NCI-H226 (cell line): ENCODE data around the gene OAT.
"Not testable (repeated sequence)": the region's sequence is repeated elsewhere in the genome, so short reads cannot be mapped to it uniquely, and the experiment has no call there.

ENCODE experiments used
- DNase-seq: peaks from one replicate; pipeline ENCODE4 v3.0.0-alpha.2; 2015

Gene OAT

DNA sequence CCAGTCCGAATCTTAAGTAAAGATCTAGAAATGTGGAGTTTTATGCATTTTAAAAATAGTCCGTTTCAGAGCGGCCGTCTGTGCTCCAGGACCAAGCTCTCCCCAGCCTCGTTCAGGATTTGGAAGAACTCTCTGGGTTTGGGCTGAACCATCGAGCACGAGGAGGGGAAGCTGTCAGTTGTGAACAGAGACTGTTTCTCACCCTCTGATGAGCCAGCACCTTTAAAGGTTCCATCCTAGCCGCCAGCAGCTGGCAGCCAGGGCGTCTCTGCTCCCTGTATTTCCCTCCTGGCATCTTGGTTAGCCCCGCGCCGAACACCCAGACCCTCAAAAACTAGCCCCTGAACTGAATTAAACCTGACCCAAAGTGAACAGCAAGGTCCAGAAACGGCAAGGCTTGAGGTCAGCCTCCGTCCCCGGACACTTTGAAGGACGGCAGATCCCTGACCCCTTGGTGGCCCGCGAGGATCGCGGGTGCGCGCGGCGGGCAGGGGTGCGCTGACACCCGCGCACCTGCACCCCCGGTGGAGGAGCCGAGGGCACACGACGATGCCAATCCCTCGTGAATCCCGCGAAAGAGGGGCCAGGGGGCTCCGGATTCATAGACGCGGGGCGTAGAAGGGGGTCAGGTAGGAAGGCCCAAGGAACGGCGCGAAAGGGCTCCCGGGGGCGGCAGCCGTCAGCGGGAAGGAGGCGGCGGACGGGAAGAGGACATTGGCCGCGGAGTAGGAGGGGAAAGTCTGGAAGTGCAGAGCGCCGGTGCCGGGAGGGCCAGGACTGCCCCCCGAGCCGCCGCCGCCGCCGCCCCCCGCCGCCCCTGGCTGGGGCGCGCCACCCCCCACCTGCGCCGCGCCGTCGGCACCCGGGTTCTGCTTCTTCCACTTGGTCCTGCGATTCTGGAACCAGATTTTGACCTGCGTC, 28.4 kb upstream of the OAT start:
- no peak for DNase-seq

DNA sequence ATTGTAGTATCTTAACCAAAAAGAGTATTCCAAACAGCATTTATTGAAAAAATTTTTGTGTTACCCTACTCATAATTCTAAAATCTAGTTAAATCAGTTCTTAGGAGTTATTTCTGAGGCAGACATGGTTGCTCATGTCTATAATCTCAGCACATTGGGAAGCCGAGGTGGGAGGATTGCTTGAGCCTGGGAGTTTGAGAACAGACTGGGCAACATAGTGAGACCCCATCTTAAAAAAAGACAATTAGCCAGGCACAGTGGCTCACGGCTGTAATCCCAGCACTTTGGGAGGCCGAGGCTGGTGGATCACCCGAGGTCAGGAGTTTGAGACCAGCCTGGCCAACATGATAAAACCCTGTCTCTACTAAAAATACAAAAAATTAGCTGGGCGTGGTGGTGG, 23.0 kb upstream of the OAT start:
- DNase-seq, result not testable (repeated sequence)

DNA sequence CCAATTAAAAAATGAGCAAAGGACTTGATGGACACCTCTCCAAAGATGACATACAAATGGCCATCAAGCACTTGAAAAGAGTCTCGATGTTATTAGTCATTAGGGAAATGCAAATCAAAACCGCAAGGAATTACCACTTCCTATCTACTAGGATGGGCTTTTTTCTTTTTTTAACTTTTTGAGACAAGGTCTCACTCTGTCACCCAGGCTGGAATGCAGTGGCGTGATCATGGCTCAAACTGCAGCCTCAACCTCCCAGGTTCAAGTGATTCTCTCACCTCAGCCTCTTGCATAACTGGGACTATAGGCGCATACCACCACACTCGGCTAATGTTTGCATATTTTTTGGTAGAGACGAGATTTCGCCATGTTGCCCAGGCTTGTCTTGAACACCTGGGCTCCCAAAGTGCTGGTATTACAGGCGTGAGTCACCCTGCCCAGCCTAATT, 17.5 kb upstream of the OAT start:
- no peak for DNase-seq

- not testable (repeated sequence) for DNase-seq
These were observed 17.0 kb upstream of the OAT start for GRCh38 chr10:124435683-124436082.

- no peak for DNase-seq
These were observed 14.7 kb upstream of the OAT start for GRCh38 chr10:124433461-124433860.

- no peak for DNase-seq
These were observed 11.4 kb upstream of the OAT start for GRCh38 chr10:124430077-124430476.

DNA sequence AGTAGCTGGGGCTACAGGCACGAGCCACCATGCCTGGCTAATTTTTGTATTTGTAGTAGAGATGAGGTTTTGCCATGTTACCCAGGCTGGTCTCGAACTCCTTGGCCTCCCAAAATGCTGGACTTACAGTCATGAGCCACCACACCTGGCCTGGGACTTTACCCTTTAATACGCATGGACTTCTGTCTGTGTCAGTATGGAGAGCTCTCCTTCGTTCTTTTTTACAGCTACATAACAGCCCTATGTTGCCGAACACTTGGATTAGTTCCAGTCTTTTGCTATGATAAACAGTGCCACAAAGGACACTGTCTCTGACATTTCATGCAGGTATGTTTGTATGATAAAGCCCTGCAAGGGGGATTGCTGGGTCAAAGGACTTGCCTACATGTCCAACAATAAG, 10.9 kb upstream of the OAT start:
- DNase-seq, result no peak

GRCh38 chr10:124428207-124428777, 9.6 kb upstream of the OAT start:
- no peak for DNase-seq

DNA sequence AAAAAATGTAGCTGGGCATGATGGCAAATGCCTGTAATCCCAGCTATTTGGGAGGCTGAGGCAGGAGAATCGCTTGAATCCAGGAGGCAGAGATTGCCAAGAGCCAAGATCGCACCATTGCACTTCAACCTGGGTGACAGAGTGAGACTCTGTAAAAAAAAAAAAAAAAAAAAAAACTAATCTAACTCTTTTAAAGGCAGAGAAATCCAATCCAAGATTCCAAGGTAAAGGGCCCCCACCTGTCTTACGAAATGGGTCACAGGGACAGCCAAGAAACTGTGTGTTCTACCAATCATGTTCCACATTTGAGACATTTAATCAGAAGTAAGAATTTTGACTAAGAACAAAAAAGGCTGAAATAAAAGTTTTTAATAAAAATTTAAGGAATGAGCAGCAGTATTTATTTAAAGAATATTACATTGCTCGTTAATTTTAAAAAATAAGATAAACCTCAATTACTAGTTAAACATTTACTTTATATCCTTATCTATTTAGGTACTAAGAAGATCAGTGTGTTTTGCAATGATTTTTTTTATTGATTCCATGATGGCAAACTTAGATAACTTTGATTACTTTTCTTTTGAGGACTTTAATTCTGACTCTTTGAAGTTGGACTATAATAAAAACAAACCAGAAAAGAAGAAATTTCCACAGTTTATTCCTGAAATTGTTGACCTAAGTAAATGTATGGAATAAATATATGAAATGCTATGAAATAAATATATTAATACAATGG, 6.7 kb upstream of the OAT start:
- DNase-seq, result no peak

DNA sequence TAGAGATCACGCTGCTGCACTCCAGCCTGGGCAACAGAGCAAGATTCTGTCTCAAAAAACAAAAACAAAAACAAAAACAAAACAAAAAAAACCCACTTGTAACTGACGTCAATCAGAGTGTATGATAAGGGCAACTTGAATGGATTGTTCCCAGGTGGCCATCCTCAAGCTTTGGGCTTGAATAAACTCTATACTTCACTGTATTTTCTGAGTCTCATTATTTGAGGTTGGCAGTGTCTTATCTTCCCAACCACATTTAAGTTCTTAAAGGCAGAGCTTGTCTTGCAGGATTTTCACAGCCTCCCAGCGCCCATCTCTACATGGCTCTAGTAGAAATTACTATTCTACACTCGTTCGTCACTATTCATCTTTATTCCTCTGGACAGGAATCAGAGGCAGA, 5.1 kb upstream of the OAT start:
- no peak for DNase-seq

DNA sequence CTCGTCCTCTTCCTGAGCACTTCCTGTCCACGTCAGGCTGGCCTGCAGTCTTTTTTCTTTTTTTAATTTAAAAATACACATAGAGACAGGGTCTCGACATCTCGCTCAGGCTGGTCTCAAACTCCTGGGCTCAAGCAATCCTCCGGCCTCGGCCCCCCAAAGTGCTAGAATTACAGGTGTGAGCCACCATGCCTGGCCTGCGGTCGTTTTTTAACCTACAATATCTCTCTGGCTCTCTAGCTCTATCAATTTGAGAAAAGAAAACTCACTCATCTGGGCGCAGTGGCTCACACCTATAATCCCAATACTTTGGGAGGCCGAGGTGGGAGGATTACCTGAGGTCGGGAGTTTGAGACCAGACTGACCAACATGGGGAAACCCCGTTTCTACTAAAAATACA, 4.0 kb upstream of the OAT start:
- no peak for DNase-seq

- DNase-seq, result no peak
These were observed 1.5 kb upstream of the OAT start for GRCh38 chr10:124420254-124420653.

DNA sequence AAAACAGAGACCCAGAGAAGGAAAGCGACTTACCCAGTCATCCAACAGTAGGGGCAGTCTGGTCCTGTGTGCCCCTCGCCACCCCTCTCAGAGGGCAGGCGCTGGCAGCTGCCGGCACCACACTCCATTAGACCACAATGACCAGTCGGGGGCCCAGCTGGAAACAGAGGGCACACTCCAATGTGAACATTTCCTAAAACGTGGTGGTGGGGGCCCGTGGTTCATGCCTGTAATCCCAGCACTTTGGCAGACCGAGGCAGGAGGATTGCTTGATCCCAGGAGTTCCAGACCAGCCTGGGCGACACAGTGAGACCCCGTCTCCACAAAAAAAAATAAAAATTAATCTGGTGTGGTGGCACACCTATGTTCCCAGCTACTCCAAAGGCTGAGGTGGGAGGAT, 912 bp upstream of the OAT start:
- DNase-seq, result no peak

DNA sequence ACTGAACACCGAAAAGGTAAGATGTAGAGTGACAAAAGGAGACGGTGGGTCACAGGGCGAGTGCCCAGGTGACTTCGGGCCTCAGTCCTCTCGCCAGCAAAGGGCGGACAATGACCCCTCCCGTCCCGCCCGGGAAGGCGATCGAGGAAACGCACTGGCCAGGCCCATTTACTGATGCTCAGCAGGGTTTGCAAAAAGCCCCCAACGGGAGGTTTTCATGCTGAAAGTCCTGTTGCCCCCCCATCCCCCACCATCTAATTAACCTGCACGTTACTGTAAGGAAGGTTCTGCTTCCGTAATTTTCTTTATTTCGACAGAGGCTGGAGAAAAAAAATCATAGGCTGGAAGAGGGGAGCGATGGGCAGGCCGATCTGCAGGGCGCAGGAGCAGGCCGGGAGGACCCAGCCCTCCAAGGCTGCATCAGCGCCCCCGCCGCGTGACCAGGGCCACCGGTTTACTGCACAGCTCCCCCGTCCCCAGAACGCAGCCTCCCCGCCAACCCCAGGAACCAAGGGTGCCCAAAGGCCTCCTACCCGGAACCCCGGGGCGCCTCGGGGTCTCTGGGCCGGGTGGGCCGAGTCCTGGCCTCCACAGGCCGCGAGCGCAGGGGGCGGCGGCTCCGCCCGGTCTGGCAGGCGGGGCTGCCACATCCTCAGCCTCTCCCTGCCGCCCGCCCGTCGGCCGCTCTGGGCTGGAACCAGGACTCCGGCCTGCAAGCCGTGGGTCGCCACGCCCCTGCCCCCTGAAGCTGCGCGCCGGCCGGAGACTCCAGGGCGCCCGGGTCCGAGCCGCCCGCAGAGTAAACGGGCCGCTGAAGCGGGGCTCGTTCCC, 613 bp downstream of the OAT start:
- peak; percentile 34 for DNase-seq

DNA sequence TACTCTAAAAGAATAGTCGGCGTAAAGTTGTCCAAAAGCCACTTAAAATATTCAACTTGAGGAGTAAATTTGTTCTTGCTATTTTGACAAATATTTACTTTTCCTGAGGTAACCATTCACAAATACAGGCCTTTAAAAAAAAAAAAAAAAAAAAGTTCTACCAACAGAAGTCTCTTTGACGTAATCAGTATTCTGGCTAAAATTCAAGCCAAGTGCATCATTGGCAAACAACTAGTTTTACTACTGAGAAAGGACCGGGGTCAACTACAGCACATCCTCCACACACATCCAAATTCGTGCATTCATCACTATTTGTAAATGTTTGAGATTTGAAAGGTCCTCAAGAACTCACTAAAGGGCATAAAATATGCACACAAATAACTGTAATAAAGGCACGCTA, 2.0 kb downstream of the OAT start:
- DNase-seq, result no peak

DNA sequence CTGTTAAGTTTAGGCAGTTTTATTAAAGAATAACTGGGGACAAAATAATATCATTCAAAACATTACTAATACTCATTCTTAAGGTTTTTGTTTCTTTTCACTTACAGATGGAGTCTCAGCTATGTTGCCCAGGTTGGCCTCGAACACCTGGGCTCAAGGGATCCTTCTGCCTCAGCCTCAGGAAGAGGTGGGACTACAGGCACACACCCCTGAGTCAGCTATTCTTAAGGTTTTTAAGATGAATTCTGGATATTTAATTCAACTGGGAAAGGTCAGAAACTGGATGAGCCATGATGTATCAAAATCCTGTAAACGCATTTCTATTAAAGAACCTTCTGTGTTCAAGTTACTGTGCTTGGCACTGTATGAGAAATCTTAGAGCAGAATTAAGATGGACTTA, 3.5 kb downstream of the OAT start:
- no peak for DNase-seq

DNA sequence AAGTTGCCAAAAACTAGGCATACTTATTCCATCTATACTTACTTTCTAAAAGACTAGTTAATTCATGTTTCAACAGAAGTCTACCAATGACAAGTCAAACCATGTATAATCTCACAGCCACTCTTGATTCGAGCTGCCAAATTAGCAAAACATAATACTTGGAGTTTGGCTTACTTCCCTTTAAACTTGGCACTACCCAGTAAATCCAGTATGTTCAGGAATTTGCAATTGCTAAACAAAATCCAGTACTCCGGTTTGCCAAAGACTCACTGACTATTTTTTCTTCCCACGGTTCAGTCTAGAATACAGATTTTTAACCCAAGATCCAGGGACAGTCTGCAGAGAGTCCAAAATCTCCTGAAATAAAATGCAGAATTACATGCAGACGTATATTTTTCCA, 4.6 kb downstream of the OAT start:
- DNase-seq, result no peak

DNA sequence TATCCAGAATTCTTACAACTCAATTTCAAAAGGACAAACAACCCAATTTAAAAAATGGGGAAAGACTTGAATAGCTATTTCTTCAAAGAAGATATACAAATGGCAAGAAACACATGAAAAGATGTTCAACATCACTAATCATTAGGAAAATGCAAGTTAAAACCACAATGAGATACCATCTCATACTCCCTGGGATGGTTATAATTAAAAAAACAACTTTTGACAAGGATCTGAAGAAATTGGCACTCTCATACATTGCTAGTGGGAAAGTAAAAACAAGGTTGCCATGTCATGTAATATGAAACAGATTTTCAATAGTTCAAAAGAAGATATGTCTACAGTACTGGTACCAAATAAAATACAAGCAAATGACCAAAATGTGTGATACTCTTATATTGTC, 9.0 kb downstream of the OAT start:
- DNase-seq, result no peak

- DNase-seq, result no peak
These were observed 10.4 kb downstream of the OAT start for GRCh38 chr10:124408357-124408756.

DNA sequence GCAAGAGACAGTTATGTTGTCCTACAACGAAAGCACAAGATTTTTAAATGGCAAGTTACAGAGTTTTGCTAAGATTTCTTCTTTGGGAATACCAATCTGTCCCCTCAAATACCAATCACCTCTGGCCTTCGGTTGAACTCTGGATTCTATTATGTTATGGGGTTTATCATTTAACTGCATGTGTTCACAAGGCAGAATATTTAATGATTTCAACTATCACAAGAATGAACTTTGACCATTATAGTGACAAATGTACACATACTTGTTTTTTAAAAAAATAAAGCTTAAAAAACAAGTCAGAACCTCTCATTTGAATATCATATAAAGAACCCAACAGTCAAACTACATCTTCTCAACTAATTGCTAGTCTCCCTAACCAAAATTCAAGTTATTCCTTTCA, 11.3 kb downstream of the OAT start:
- DNase-seq, result no peak

- peak; percentile 73 for DNase-seq
These were observed 15.2 kb downstream of the OAT start for GRCh38 chr10:124403548-124403947.

DNA sequence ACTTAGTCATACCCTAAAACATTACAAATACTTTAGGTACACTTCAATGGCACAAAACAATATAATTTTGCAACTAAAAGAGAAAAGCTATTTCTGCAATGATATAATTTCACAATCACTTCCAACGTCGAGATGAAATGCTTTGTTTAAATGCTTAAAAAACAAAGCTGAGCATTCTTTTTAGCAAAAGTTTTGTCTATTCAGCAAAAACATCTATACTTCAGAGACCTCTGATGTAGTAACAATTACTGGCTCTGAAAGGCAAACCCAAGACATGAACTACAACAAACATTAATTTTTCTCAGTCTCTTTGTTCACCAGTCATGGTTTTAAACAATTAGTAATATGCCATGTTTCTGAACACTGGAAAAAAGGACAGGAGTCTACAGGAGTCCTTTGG, 16.4 kb downstream of the OAT start:
- no peak for DNase-seq

DNA sequence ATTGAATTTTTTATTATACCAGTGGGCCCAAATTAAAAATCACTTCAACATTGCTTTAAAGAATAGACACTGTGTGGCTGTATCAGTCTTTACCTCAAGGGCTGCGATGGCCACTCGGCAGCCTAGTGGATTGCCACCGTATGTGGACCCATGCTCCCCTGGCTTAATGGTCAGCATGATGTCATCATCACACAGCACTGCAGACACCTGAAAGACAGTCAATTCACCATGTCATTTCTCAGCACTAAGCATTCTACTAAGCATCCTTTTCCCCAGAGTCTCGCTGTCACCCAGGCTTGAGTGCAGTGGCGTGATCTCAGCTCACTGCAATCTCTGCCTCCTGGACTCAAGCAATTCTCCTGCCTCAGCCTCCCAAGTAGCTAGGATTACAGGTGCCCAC, 17.1 kb downstream of the OAT start:
- no peak for DNase-seq
